GM13977 (cell line): ENCODE data around the gene LRMDA.

Experiments used
- DNase-seq: peaks from one replicate; pipeline ENCODE4 v3.0.0; 2012; ENCODE audit warnings: low spot score
- CTCF ChIP-seq: IDR thresholded peaks from 2 replicates; pipeline ENCODE4 v1.5.1; 2012; ENCODE audit warnings: mild to moderate bottlenecking, control low read depth; ENCODE audit not compliant: insufficient read depth; ENCODE audit errors: extremely low read depth, missing control alignments
- in situ Hi-C: fragments of 300-500 bp; cut with MboI; formaldehyde crosslinking; loops from one replicate; pipeline ENCODE4 v1.12.0; 2022; ENCODE audit warnings: low sequenced_read_pairs, low pct_unique_long_range_greater_than_20kb, mixed read lengths, inconsistent platforms; ENCODE audit not compliant: unreplicated experiment

Gene LRMDA

GRCh38 chr10:76297358-76297757, 865.9 kb downstream of the LRMDA start:
- no peak for DNase-seq
- in situ Hi-C loops = no loop called here
- no peak for TF ChIP-seq CTCF

DNA sequence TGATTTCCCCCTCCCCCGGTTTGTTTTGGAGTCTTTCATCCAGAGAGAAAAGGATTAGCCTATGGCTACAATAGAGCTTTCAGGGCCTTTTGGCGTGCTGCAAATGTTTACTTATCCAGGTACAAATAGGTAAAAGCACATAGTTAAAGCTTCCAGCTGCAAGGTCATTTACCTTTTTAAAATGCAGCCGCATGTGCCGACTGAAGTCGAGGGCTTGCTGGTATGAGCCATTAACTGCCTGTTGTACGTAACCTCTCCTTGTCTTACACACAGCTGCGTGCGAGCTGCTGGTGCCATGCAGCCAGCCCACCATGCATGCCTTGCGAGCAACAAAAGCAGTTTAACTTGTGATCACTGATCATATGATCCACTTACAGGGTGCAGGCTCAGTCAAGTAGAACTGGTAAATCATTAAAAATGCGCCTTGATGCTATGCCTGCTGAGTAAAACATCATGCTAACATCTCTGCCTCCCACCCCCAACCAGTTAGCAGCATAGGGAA, 866.4 kb downstream of the LRMDA start:
- TF ChIP-seq CTCF = no peak
- in situ Hi-C loops = no loop called here
- no peak for DNase-seq

- in situ Hi-C loops = no loop called here
- no peak for DNase-seq
- TF ChIP-seq CTCF = no peak
Measured at GRCh38 chr10:76298329-76298728, 866.9 kb downstream of the LRMDA start.

GRCh38 chr10:76299501-76299900, 868.1 kb downstream of the LRMDA start:
- DNase-seq = no peak
- in situ Hi-C loops = no loop called here
- TF ChIP-seq CTCF = no peak

GRCh38 chr10:76301211-76301610, 869.8 kb downstream of the LRMDA start:
- in situ Hi-C loops = no loop called here
- TF ChIP-seq CTCF = no peak

DNA sequence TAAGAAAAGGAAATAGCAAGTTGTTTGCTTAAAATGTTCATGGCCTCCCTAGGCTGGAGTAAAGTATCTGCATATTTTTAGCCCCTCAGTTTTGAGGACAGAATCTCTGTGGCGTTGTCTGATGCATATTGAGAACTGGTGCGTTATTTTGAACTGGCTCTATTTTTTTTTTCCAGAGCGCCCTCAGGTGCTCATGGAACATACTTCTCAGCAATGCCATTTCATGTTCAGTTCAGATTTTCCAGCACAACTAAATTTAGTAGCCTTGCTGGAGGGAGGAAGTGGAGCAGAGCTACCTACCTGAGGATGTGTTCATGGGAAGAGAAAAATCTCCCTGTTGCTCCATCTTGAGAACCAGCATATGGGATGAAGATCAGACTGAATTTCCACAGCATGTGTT, 870.5 kb downstream of the LRMDA start:
- in situ Hi-C loops = no loop called here
- no peak for TF ChIP-seq CTCF
- DNase-seq = no peak

More at GRCh38 chr10:76301211-76301610, 869.8 kb downstream of the LRMDA start:
- no peak for DNase-seq

- in situ Hi-C loops = no loop called here
- no peak for TF ChIP-seq CTCF
- no peak for DNase-seq
Measured at GRCh38 chr10:76302481-76302880, 871.1 kb downstream of the LRMDA start.
